Measurements from ENCODE around the gene SDK1.

Gene SDK1

GRCh38 chr7:4020086-4020485 lies 719.0 kb downstream of the SDK1 start:
- CTCF ChIA-PET = interaction anchor here (0.6 kb wide), 1 partner anchor 475 kb away, joined by 5 read pairs; no protein-coding TSS in a partner anchor
- no peak for TF ChIP-seq CTCF (conservative IDR thresholded peaks at IDR 0.05; ENCODE audit: low read depth)

GRCh38 chr7:4021413-4021812 lies 720.4 kb downstream of the SDK1 start:
- ChIA-PET POLR2A (ENCODE audit: low non-redundant PET) (no interaction called here), CTCF (no interaction called here)
- no peak for DNase-seq (ENCODE audit: low spot score)
- H3K27ac ChIP-seq = no peak overlapping the region
- no peak for TF ChIP-seq CTCF (conservative IDR thresholded peaks at IDR 0.05; ENCODE audit: low read depth)

More at GRCh38 chr7:4020086-4020485, 719.0 kb downstream of the SDK1 start:
- H3K27ac ChIP-seq = no peak overlapping the region
- POLR2A ChIA-PET (ENCODE audit: low non-redundant PET) = no interaction called here
- no peak for DNase-seq (ENCODE audit: low spot score)

GRCh38 chr7:4022265-4022664 lies 721.2 kb downstream of the SDK1 start:
- no peak overlapping the region for H3K27ac ChIP-seq
- no peak for TF ChIP-seq CTCF (conservative IDR thresholded peaks at IDR 0.05; ENCODE audit: low read depth)
- ChIA-PET POLR2A (ENCODE audit: low non-redundant PET) (no interaction called here), CTCF (interaction anchor here (0.9 kb wide), 1 partner anchor 81 kb away, joined by 3 read pairs; no protein-coding TSS in a partner anchor)
- no peak for DNase-seq (ENCODE audit: low spot score)

- TF ChIP-seq CTCF (conservative IDR thresholded peaks at IDR 0.05; ENCODE audit: low read depth) = no peak
- CTCF ChIA-PET = no interaction called here
- POLR2A ChIA-PET (ENCODE audit: low non-redundant PET) = no interaction called here
- no peak overlapping the region for H3K27ac ChIP-seq
- DNase-seq (ENCODE audit: low spot score) = no peak
Measured at GRCh38 chr7:4023502-4023901, 722.5 kb downstream of the SDK1 start.

- CTCF ChIA-PET = no interaction called here
- TF ChIP-seq CTCF (conservative IDR thresholded peaks at IDR 0.05; ENCODE audit: low read depth) = no peak
- POLR2A ChIA-PET (ENCODE audit: low non-redundant PET) = no interaction called here
- H3K27ac ChIP-seq = no peak overlapping the region
- no peak for DNase-seq (ENCODE audit: low spot score)
Measured at GRCh38 chr7:4024133-4024532, 723.1 kb downstream of the SDK1 start.

- ChIA-PET POLR2A (ENCODE audit: low non-redundant PET) (no interaction called here), CTCF (no interaction called here)
- no peak overlapping the region for H3K27ac ChIP-seq
- TF ChIP-seq CTCF (conservative IDR thresholded peaks at IDR 0.05; ENCODE audit: low read depth) = no peak
- no peak for DNase-seq (ENCODE audit: low spot score)
Measured at GRCh38 chr7:4024806-4025205, 723.8 kb downstream of the SDK1 start.

GRCh38 chr7:4025210-4025609 lies 724.2 kb downstream of the SDK1 start:
- CTCF ChIA-PET = no interaction called here
- no peak for TF ChIP-seq CTCF (conservative IDR thresholded peaks at IDR 0.05; ENCODE audit: low read depth)

More at GRCh38 chr7:4025210-4025609, 724.2 kb downstream of the SDK1 start:
- no peak for DNase-seq (ENCODE audit: low spot score)
- no peak overlapping the region for H3K27ac ChIP-seq
- POLR2A ChIA-PET (ENCODE audit: low non-redundant PET) = no interaction called here
